ENCODE results near the gene TMEM178A.

The TMEM178A gene

DNA sequence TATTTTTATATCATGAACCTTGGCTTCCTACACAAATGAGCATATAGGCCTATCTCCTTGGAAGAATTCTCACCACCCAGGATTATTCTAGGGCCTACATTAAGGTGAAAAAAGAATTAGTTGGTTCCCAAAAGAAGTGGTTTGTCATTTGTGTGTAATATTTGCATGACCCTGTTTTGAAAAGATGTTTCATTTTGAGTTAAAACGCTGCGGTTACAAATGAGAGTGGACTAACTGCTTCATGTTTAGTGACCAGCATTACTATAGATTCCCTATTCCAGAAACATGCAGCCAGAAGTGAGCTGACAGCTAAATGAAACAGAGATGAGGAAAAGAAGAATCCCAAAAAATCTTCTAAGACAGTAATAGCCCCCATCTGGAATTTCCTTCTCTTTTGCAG lies 44.1 kb upstream of the TMEM178A start:
- no peak overlapping the region for H4K8ac ChIP-seq (ENCODE audit: low read depth, low read length)
- H2AFZ ChIP-seq (ENCODE audit: insufficient read depth, low read length, poor library complexity), result no peak overlapping the region
- no peak overlapping the region for H3K9ac ChIP-seq (ENCODE audit: low read length)
- no peaks in the 10 kb centered on the region for H3K79me1 ChIP-seq (ENCODE audit: low read length)
- no peak overlapping the region for H2BK12ac ChIP-seq (ENCODE audit: low read length)
- H3K4me3 ChIP-seq (ENCODE audit: low read depth, low read length), result no peak overlapping the region
- no peak overlapping the region for H4K91ac ChIP-seq (ENCODE audit: low read depth, low read length)
- no peak for DNase-seq
- no peak overlapping the region for H3K4ac ChIP-seq (ENCODE audit: low read depth, low read length)
- no peak overlapping the region for H3K18ac ChIP-seq (ENCODE audit: low read length)
- H3K79me2 ChIP-seq (ENCODE audit: control insufficient read depth, insufficient read depth, low read length, poor library complexity), result no peaks in the 10 kb centered on the region
- no peak overlapping the region for H3K4me2 ChIP-seq (ENCODE audit: low read length)
- no peak overlapping the region for H2BK120ac ChIP-seq (ENCODE audit: insufficient read depth, low read length, poor library complexity)
- no peaks in the 10 kb centered on the region for H3K36me3 ChIP-seq (ENCODE audit: control insufficient read depth in 1 of 2, insufficient read depth in 2 of 2, low read length in 2 of 2)
- H3K23ac ChIP-seq (ENCODE audit: low read length), result no peak overlapping the region
- no peaks in the 10 kb centered on the region for H3K27me3 ChIP-seq (ENCODE audit: insufficient read depth, low read length)
- H2AK5ac ChIP-seq (ENCODE audit: low read length), result no peak overlapping the region
- no peak overlapping the region for H4K12ac ChIP-seq (ENCODE audit: low read depth, low read length)
- H3K27ac ChIP-seq (ENCODE audit: low read depth, low read length), result no peak overlapping the region
- no peaks in the 10 kb centered on the region for H3K9me3 ChIP-seq (ENCODE audit: insufficient read depth, low read depth, low read length)
- WGBS (ENCODE audit: extremely low coverage, insufficient coverage, insufficient read length), result no CpG with 5 or more reads among the region's 2 CpGs
- no peaks in the 10 kb centered on the region for H3K4me1 ChIP-seq (ENCODE audit: control insufficient read depth in 1 of 2, insufficient read depth in 2 of 2, low read length in 2 of 2)
- H2BK5ac ChIP-seq (ENCODE audit: low read depth, low read length, poor library complexity), result no peak overlapping the region
- no peak overlapping the region for H3K14ac ChIP-seq (ENCODE audit: low read length)

DNA sequence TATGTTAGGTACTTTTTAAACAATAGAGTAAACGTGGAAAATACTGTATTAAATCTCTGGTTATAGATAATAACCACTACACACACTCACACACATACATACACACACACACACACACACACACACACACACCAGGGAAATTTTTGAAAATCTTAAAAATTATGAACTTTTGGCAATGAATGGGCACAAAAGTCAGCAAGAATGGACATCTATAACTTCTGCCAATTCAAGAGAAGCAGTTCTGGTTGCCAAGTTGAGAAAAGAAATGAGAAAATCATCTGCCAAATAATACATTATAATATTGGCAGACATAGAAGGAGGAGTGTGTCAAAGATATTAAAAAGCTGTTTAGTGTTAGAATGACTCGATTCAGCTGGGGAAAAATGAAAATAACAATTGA lies 42.9 kb upstream of the TMEM178A start:
- Histone ChIP-seq H3K36me3 (ENCODE audit: control insufficient read depth in 1 of 2, insufficient read depth in 2 of 2, low read length in 2 of 2) (no peaks in the 10 kb centered on the region), H2BK12ac (ENCODE audit: low read length) (no peak overlapping the region), H3K4me3 (ENCODE audit: low read depth, low read length) (no peak overlapping the region), H2BK120ac (ENCODE audit: insufficient read depth, low read length, poor library complexity) (no peak overlapping the region), H3K27ac (ENCODE audit: low read depth, low read length) (no peak overlapping the region), H3K14ac (ENCODE audit: low read length) (no peak overlapping the region), H3K4ac (ENCODE audit: low read depth, low read length) (no peak overlapping the region), H3K79me1 (ENCODE audit: low read length) (no peaks in the 10 kb centered on the region), H3K4me2 (ENCODE audit: low read length) (no peak overlapping the region), H2BK5ac (ENCODE audit: low read depth, low read length, poor library complexity) (no peak overlapping the region), H4K8ac (ENCODE audit: low read depth, low read length) (no peak overlapping the region), H3K4me1 (ENCODE audit: control insufficient read depth in 1 of 2, insufficient read depth in 2 of 2, low read length in 2 of 2) (no peaks in the 10 kb centered on the region), H2AFZ (ENCODE audit: insufficient read depth, low read length, poor library complexity) (no peak overlapping the region), H3K9ac (ENCODE audit: low read length) (no peak overlapping the region), H3K18ac (ENCODE audit: low read length) (no peak overlapping the region), H3K23ac (ENCODE audit: low read length) (no peak overlapping the region), H4K12ac (ENCODE audit: low read depth, low read length) (no peak overlapping the region), H3K9me3 (ENCODE audit: insufficient read depth, low read depth, low read length) (no peaks in the 10 kb centered on the region), H3K79me2 (ENCODE audit: control insufficient read depth, insufficient read depth, low read length, poor library complexity) (no peaks in the 10 kb centered on the region), H3K27me3 (ENCODE audit: insufficient read depth, low read length) (no peaks in the 10 kb centered on the region), H4K91ac (ENCODE audit: low read depth, low read length) (no peak overlapping the region), H2AK5ac (ENCODE audit: low read length) (no peak overlapping the region)
- WGBS (ENCODE audit: extremely low coverage, insufficient coverage, insufficient read length), result no CpG with 5 or more reads among the region's 2 CpGs
- DNase-seq, result no peak

DNA sequence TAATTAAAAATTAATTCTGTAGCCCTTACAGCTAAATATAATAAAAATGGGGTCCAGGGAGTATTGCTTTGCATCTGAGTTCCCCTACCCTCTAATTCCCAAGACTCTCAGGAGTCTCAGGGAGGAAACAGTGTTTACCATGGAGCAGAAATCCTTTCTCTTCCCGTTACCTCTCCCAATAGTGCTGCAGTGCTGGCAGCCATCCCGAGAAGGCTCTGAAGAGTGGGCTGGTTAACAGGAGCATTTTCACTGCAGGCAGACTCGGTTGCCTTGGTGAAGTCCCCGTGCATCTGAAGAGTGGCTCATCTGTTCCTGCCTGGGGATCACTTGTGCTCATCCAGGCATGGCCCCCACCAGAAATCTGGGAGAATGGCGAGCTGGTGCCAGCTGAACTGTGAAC lies 41.8 kb upstream of the TMEM178A start:
- no CpG with 5 or more reads among the region's 5 CpGs for WGBS (ENCODE audit: extremely low coverage, insufficient coverage, insufficient read length)
- no peak overlapping the region for H3K23ac ChIP-seq (ENCODE audit: low read length)
- no peak overlapping the region for H4K91ac ChIP-seq (ENCODE audit: low read depth, low read length)
- no peak overlapping the region for H2BK120ac ChIP-seq (ENCODE audit: insufficient read depth, low read length, poor library complexity)
- no peak overlapping the region for H3K9ac ChIP-seq (ENCODE audit: low read length)
- H3K27me3 ChIP-seq (ENCODE audit: insufficient read depth, low read length), result no peaks in the 10 kb centered on the region
- H3K79me1 ChIP-seq (ENCODE audit: low read length), result no peaks in the 10 kb centered on the region
- H2BK5ac ChIP-seq (ENCODE audit: low read depth, low read length, poor library complexity), result no peak overlapping the region
- H3K4me2 ChIP-seq (ENCODE audit: low read length), result no peak overlapping the region
- H3K9me3 ChIP-seq (ENCODE audit: insufficient read depth, low read depth, low read length), result no peaks in the 10 kb centered on the region
- H4K12ac ChIP-seq (ENCODE audit: low read depth, low read length), result no peak overlapping the region
- H3K4me1 ChIP-seq (ENCODE audit: control insufficient read depth in 1 of 2, insufficient read depth in 2 of 2, low read length in 2 of 2), result no peaks in the 10 kb centered on the region
- DNase-seq, result no peak
- no peak overlapping the region for H3K4me3 ChIP-seq (ENCODE audit: low read depth, low read length)
- H3K27ac ChIP-seq (ENCODE audit: low read depth, low read length), result no peak overlapping the region
- no peaks in the 10 kb centered on the region for H3K36me3 ChIP-seq (ENCODE audit: control insufficient read depth in 1 of 2, insufficient read depth in 2 of 2, low read length in 2 of 2)
- no peak overlapping the region for H2BK12ac ChIP-seq (ENCODE audit: low read length)
- H3K18ac ChIP-seq (ENCODE audit: low read length), result no peak overlapping the region
- no peak overlapping the region for H3K4ac ChIP-seq (ENCODE audit: low read depth, low read length)
- H3K79me2 ChIP-seq (ENCODE audit: control insufficient read depth, insufficient read depth, low read length, poor library complexity), result no peaks in the 10 kb centered on the region
- H4K8ac ChIP-seq (ENCODE audit: low read depth, low read length), result no peak overlapping the region
- H2AK5ac ChIP-seq (ENCODE audit: low read length), result no peak overlapping the region
- no peak overlapping the region for H3K14ac ChIP-seq (ENCODE audit: low read length)
- H2AFZ ChIP-seq (ENCODE audit: insufficient read depth, low read length, poor library complexity), result no peak overlapping the region

DNA sequence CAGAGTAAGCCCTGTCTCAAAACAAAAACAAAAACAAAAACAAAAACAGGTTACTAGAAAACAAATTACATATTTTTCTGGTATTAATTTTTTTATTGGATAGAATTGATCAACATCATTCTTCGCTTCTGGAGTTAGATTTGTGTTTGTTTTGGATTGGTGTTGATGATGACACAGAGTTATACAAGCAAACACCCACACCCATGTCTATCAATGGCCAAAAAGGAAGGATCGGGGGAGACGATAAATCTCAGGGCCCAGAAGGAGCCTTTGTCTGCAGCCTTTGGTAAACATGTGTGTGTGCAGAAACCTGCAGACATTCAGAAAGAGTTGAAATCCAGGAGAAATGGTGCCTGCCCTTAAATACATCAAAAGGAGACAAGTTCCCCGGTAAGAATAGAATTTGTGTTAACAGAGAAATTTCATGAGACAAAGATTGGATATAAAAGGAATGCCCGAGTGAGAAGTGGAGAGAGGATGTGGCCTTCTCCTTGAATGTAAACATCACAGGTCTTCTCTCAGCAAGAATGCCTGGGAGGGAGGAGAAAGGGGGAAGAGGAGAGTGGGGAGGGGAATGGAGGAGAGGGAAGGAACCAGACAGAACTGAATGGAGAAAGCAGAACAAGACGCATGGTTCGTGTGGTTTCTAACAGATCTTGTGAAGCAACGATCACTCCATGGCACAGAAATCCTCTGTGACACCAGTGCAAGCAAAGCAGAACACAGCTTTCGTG lies 40.4 kb upstream of the TMEM178A start:
- Histone ChIP-seq H2BK5ac (ENCODE audit: low read depth, low read length, poor library complexity) (no peak overlapping the region), H3K23ac (ENCODE audit: low read length) (no peak overlapping the region), H3K79me1 (ENCODE audit: low read length) (no peaks in the 10 kb centered on the region), H2BK12ac (ENCODE audit: low read length) (no peak overlapping the region), H4K91ac (ENCODE audit: low read depth, low read length) (no peak overlapping the region), H3K79me2 (ENCODE audit: control insufficient read depth, insufficient read depth, low read length, poor library complexity) (no peaks in the 10 kb centered on the region), H3K27me3 (ENCODE audit: insufficient read depth, low read length) (no peaks in the 10 kb centered on the region), H3K4me3 (ENCODE audit: low read depth, low read length) (no peak overlapping the region), H2AFZ (ENCODE audit: insufficient read depth, low read length, poor library complexity) (no peak overlapping the region), H2BK120ac (ENCODE audit: insufficient read depth, low read length, poor library complexity) (no peak overlapping the region), H3K14ac (ENCODE audit: low read length) (no peak overlapping the region), H3K36me3 (ENCODE audit: control insufficient read depth in 1 of 2, insufficient read depth in 2 of 2, low read length in 2 of 2) (no peaks in the 10 kb centered on the region), H2AK5ac (ENCODE audit: low read length) (no peak overlapping the region), H3K9me3 (ENCODE audit: insufficient read depth, low read depth, low read length) (no peaks in the 10 kb centered on the region), H3K18ac (ENCODE audit: low read length) (no peak overlapping the region), H3K4me1 (ENCODE audit: control insufficient read depth in 1 of 2, insufficient read depth in 2 of 2, low read length in 2 of 2) (no peaks in the 10 kb centered on the region), H4K12ac (ENCODE audit: low read depth, low read length) (no peak overlapping the region), H4K8ac (ENCODE audit: low read depth, low read length) (no peak overlapping the region), H3K27ac (ENCODE audit: low read depth, low read length) (no peak overlapping the region), H3K9ac (ENCODE audit: low read length) (no peak overlapping the region), H3K4ac (ENCODE audit: low read depth, low read length) (no peak overlapping the region), H3K4me2 (ENCODE audit: low read length) (no peak overlapping the region)
- WGBS (ENCODE audit: extremely low coverage, insufficient coverage, insufficient read length), result no CpG with 5 or more reads among the region's 9 CpGs
- DNase-seq, result peak in 1 of 2 donors; percentile 2
